ENCODE data around the gene ZKSCAN8.

The ZKSCAN8 gene

DNA sequence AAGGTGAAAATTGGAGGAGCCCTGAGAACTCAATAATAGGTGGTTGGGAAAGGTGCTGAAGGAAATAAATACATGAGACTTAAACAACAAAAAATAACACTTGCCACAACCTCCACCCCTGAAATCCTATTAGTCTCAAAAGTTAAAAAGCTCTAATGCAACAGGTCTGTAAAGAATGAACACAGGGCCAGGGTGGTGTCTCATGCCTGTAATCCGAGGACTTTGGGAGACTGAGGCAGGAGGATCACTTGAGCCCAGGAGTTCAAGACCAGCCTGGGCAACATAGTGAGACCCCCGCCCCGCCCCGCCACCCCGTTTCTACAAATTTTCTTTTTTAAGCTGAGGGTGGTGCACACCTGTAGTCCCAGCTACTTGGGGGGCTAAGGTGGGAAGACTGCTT lies 1.1 kb upstream of the ZKSCAN8 start:
- DNase-seq, result no peak

GRCh38 chr6:28142446-28142845 lies 763 bp downstream of the ZKSCAN8 start:
- DNase-seq, result no peak

DNA sequence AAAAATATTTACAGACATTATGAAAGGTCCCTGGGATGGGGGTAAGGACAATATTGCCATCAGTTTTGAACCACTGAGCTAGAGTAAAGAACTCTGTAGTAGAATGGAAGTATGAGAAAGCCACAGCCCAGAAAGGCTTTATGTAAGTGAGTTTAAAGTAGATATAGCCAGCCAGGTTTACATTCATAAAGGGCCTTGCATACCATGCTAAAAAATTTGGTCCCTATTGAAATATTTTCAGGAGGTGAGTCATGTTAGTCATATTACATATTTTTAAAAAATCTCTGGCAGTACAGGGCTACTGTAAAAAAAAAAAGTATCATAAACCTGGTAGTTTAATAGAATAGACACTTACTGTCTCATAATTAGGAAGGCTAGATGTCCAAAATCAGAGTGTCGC lies 3.5 kb downstream of the ZKSCAN8 start:
- no peak for DNase-seq

DNA sequence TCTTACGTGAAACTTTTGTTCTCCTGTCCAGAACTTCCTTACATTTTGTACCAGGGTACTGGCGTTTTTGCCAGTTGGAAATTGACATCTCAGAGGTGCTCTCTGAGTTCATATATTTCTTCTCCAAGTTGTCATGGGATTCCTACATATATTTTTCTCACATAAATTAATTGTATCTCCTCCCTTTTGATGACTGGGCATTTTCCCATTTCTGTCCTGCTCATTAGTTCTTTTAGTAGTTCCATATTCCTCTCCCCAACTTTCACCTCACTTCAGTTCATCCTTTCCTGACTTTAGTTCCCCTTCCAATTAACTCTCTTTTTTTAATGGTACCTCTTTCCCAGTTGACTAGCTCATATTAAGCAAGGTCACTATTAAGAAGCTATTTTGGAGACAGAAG lies 10.8 kb downstream of the ZKSCAN8 start:
- DNase-seq, result no peak

DNA sequence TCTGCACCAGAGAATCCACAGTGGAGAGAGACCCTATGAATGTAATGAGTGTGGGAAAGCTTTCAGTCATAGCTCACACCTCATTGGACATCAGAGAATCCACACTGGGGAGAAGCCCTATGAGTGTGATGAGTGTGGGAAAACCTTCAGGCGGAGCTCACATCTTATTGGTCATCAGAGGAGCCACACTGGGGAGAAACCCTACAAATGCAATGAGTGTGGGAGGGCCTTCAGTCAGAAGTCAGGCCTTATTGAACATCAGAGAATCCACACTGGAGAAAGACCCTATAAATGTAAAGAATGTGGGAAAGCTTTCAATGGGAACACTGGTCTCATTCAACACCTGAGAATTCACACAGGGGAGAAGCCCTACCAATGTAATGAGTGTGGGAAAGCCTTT lies 11.9 kb downstream of the ZKSCAN8 start:
- DNase-seq, result no peak

DNA sequence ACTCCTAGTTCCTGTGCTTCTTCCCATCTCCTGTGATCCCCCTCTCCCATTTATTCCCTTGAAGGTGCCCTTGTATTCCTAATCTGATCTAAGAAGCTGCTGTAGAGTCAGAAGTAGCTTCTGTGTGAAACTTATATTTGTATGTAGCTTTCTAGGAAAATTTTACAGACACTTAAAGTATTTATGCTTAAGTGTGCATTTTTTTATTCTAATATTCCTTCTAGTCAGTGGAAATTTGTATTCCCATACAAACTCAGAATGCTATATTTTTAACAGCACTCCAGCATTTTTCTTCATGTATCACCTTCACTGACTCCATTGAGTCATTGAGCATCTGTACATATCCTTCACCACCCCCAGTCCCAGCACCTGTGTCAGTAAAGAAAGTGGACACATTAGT lies 12.7 kb downstream of the ZKSCAN8 start:
- no peak for DNase-seq

DNA sequence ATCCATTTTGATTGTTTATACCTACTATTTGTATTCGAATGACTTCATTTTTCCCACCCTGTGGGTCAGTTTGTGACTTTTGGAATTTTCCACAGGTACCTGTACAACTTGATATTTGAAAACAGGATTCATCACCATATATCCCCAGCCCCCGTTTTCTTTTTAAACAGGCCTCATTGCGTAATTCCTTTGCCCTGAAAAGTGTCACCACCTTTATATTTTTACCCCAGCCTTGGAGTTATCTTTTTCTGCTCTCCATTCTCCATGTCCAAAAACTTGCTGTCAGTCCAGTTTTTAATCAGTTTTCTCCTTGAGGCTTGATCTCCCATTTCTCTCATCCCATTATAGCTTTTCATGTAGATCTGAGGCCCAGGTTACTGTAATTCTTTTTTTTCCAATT lies 16.6 kb downstream of the ZKSCAN8 start:
- no peak for DNase-seq

DNA sequence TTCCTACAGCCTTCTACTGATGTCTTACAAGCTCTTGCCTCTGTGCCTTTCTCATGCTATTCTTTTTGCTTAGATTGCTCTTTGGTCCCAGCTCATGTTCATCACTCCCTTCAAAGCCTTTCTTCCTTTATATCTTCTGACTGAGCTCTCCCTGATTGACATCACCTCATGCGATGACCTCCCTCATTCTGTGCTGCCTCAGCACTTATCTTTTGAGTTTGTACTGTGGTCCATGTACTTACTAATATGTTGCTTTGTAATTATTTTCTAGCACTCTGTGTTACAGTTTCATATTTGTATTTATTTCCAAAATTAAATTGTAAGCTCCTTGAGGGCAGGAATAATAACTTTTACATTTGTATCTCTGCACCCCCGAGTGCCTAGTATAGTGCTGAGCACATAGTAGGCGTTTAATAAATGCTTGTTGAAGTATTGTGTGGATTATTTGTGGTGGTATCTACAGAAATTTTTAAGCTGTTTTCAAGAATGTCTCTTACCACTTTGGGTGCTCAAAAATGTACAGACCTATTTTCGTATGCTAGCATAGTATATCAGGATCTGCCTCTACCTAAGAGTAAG lies 17.4 kb downstream of the ZKSCAN8 start:
- no peak for DNase-seq

DNA sequence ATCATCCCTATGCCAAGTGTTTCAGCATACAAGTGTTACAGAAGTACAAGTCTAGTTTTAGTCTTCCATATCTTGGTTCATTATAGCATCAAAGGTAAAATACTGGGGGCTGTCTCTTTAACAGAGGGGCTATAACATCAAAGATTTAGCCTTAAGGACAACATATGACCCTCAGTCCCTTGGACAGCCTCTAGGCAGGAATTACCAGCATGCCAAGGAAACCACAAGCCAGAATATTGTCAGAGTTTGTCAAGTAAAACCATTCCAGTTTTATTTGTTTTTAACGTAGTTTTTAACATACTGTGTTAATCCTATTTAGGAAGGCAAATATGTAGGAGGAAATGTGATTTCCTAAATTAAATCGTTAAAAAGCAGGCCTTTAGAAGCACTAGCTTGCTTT lies 18.6 kb downstream of the ZKSCAN8 start:
- DNase-seq, result no peak

GRCh38 chr6:28161410-28162079 lies 19.9 kb downstream of the ZKSCAN8 start:
- peak; percentile 79 for DNase-seq

GRCh38 chr6:28165563-28165962 lies 23.9 kb downstream of the ZKSCAN8 start:
- no peak for DNase-seq

DNA sequence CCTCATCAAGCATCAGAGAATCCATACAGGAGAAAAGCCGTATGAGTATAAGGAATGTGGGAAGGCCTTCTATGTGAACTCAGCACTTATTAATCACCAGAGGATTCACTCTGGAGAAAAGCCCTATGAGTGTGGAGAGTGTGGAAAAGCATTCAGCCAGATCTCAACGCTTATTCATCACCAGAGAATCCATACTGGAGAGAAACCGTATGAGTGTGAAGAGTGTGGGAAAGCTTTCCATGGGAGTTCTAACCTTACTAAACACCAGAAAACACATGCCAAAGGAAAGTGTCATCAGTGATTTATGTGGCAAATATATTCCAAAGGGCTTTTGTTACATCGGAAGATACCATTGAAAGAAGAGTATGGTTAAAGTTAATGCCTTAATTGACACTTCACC lies 25.4 kb downstream of the ZKSCAN8 start:
- DNase-seq, result no peak

GRCh38 chr6:28167926-28168325 lies 26.2 kb downstream of the ZKSCAN8 start:
- no peak for DNase-seq

DNA sequence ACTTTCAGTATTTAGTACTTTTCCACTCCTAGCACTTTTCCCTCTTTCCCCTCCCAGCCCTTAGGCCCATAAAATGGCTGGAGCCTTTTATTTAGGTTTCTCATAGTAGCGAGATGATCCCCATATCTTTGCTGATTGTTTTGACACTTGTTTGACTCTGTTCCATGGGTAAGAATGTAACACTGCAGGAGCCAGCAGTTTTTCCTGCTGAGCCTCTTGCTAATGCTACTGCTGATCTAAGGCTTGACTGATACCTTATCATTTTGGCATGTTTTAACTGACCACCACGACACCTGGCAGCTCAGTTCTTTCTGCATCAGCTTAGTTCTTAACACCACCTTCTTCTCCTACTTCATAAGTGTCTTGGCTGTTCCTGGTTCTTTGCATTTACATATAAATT lies 29.6 kb downstream of the ZKSCAN8 start:
- DNase-seq, result no peak

- DNase-seq, result no peak
Measured at GRCh38 chr6:28172006-28172405, 30.3 kb downstream of the ZKSCAN8 start.

DNA sequence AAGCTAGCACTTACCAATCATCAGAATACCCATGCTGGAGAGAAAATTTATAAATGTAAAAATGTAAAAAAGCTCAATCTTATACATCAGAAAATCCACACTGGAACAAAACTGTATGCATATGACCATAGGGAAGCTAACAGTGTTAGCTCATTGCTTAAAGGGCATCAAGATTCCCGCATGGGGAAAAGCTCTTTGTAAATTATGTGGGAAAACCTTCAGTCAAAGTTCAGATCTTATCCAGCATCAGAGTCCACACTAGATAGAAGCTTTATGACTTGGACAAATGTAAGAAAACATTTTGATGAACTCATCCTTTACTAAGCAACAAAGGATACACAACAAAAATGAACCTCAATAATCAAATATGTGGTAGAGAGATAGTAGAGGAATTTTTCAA lies 34.7 kb downstream of the ZKSCAN8 start:
- DNase-seq, result no peak

- DNase-seq, result no peak
Measured at GRCh38 chr6:28182255-28182654, 40.6 kb downstream of the ZKSCAN8 start.

GRCh38 chr6:28188111-28188979 lies 46.7 kb downstream of the ZKSCAN8 start:
- no peak for DNase-seq

DNA sequence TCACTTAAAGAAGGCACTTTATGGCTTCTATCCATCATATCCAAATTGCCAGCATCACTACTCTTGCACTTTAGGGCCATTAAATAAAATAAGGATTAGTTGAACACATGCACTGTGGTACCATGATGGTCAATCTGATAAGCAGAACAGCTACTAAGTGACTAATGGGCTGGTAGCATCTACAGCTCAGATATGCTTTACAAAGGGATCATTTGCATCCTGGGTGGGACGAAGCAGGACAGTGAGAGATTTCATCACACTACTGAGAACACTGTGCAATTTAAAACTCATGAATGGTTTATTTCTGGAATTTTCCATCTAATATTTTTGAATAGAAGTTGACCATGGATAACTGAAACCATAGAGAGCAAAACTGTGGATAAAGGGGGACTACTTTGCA lies 58.3 kb downstream of the ZKSCAN8 start:
- DNase-seq, result no peak

DNA sequence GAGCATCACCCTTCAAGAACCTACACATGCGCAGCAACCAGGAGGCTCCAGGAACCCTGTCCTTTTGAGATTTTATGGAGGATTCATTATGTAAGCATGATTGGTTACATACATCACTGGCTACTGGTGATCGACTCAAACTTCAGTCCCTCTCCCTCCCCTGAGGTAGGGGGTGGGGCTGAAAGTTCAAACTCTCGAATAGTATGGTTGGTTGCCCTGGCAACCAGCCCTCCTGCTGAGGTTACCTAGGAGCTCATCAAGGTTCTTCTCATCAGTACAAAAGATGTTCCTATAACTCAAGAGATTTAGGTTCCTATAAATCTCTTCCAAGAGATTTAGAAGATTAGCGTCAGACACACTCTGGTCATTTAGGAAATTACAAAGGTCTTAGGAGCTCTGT lies 61.5 kb downstream of the ZKSCAN8 start:
- no peak for DNase-seq

GRCh38 chr6:28205879-28206278 lies 64.2 kb downstream of the ZKSCAN8 start:
- DNase-seq, result no peak

DNA sequence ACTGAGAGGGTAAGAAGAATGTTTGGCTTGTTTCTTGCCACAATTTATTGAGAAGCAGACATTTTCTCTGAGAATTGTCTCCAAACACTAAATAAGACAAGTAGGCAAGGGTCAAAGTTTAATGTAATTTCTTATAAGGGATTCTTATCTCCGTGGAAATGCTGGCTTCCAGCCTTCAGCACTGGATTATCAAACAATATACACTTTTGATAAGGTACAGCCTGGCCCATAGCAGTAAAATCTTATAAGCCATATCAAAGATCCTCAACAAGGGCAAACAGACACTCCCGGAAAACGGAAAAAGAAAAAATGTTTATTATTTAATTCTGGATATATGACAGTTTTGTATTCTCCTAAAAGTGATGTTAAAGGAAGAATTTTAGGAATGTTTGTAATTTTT lies 64.8 kb downstream of the ZKSCAN8 start:
- no peak for DNase-seq

DNA sequence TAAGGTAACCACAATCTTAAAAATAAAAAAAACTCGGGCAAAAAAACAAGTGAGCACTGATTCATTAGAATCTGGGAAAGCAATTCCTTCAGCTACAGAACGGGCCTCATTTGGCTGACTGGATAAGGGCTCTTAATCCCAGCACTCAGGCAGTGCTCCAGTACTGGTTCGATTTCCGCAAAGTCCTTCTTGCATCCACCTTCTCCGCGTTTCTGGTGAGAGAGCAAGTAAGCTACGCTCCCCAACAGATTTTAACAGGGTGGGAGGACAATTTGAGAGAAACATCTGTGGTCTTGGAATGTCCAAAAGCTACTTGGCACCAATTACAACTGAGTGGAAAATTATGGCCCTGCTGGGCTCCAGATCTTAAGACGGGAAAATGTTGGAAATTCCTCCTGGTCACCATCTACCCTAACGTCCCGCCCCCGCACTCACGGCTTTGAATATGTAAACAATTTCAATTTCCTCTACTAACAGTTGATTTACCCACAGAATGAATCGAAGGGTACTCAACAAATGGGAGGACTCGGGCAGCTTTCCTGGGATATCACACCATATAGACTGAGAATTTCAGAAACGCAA lies 65.3 kb downstream of the ZKSCAN8 start:
- DNase-seq, result no peak

Measured in NCI-H2171 (cell line).